Measurements from ENCODE around the gene SPATA3. TPM values are rescaled to one million over a fixed set of nuclear protein-coding genes. Genes with fewer than 3 reads are reported as not detected.

The SPATA3 gene
- total and polyA plus RNA-seq, 2 of the 8 experiments (the other 6 are each of a cell fraction or from before 2014, with no cell fraction given): not detected

DNA sequence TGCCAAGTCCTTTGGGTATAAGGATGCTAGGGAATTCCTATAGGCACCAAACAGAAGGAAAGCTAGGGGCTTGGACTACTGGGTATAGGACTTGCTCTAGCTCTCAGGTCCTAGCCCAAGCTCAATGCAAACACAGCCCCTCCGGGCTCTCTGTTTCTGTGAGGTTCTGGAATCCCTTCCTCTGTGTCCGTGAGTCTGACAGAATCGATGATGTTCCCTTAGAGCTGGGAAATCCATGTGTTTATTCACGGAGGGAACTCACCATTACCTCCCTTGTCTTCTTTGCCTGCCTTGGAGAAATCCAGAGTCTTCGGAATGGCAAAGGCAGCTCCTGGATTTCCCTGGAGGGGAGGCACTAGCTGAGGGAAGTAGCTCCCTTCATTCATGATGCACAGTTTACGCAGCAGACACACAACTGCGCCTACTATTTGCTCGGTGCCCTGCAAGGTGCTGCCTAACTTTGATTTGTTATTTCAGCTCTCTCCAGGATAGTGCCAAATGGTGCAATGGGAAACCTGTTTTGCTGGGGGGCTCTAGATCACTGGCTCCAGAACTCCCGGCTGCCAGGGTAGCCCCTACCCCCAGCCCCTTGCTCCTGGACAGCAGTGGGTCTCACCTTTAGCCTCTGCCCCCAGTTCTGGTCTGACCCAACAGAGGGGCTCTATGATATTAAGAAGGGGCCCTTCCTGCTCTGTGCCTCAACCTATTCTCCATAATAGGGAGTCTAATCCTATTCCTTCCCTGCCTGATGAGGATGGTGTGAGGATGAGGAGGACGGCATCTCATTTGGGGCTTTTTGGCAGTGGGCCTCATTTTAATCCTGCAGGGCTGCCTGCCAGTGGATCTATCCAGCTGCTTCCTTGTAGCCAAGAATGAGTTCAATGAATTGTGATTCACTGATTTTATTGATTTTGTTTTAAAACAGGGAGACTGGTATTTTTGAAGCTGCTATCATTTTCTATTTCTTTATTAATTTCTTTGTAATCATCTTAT is 52.3 kb downstream of the SPATA3 start:
- Histone ChIP-seq H4K8ac (ENCODE audit: extremely low read depth, insufficient read depth, low read length) (no peak overlapping the region), H3K4me2 (ENCODE audit: insufficient read depth in 1 of 2, low read depth in 2 of 2, low read length in 2 of 2) (no peak overlapping the region), H3K27me3 (replicated peaks in 1 of 4; ENCODE audit: control insufficient read depth in 3 of 4, extremely low read depth in 1 of 4, insufficient read depth in 3 of 4, low read length in 3 of 4) (peaks cover 0 to 25% (median 12%) of the 10 kb centered on the region in 4 experiments; a peak in 5 of 7 replicates), H3K27ac (ENCODE audit: low read depth, low read length) (no peak overlapping the region), H2BK120ac (replicated peaks; ENCODE audit: low read depth, low read length) (no peak overlapping the region), H3K14ac (ENCODE audit: insufficient read length) (no peak overlapping the region), H3K4me1 (replicated peaks in 1 of 4; ENCODE audit: control insufficient read depth in 3 of 4, insufficient read depth in 4 of 4, low read length in 3 of 4) (peaks cover 3 to 5% (median 4%) of the 10 kb centered on the region in 4 experiments; a peak in 5 of 7 replicates), H3K56ac (replicated peaks; ENCODE audit: insufficient read length, low read depth, low read length) (no peak overlapping the region), H3K79me2 (ENCODE audit: control insufficient read depth in 1 of 2, insufficient read depth in 2 of 2, low read length in 2 of 2) (no peaks in the 10 kb centered on the region), H4K5ac (ENCODE audit: insufficient read length, low read depth, low read length) (no peak overlapping the region), H3K9ac (replicated peaks in 1 of 4; ENCODE audit: extremely low read depth in 1 of 4, low read depth in 3 of 4, low read length in 3 of 4) (no peak overlapping the region), H2BK12ac (ENCODE audit: low read depth, low read length) (no peak overlapping the region), H3K4ac (replicated peaks; ENCODE audit: insufficient read length, low read depth, low read length) (no peak overlapping the region), H2AK5ac (ENCODE audit: low read depth, low read length) (no peak overlapping the region), H4K91ac (replicated peaks; ENCODE audit: insufficient read length, low read length) (no peak overlapping the region), H3K79me1 (ENCODE audit: low read depth, low read length) (no peaks in the 10 kb centered on the region), H3K9me3 (ENCODE audit: insufficient read depth in 2 of 2, low read depth in 1 of 2, low read length in 1 of 2) (no peaks in the 10 kb centered on the region), H4K20me1 (replicated peaks in 1 of 2; ENCODE audit: control insufficient read depth in 1 of 2, insufficient read depth in 2 of 2, low read length in 2 of 2) (no peaks in the 10 kb centered on the region), H3K23me2 (ENCODE audit: low read depth, low read length) (peaks cover 5% of the 10 kb centered on the region; the same call in 1 of the 2 replicates), H3K36me3 (ENCODE audit: control insufficient read depth in 2 of 4, insufficient read depth in 4 of 4, low read length in 3 of 4) (no peaks in the 10 kb centered on the region), H2BK5ac (ENCODE audit: low read depth, low read length) (no peak overlapping the region), H2BK20ac (ENCODE audit: low read length) (no peak overlapping the region), H3K23ac (ENCODE audit: insufficient read length) (no peak overlapping the region), H3K18ac (ENCODE audit: extremely low read depth, low read length) (no peak overlapping the region), H2AFZ (ENCODE audit: low read length) (no peak overlapping the region), H3K4me3 (ENCODE audit: extremely low read depth in 1 of 4, insufficient read depth in 2 of 4, low read depth in 3 of 4, low read length in 4 of 4) (no peak overlapping the region), H2BK15ac (ENCODE audit: low read length) (no peak overlapping the region)
- no peak for FAIRE-seq
- no peak for DNase-seq (ENCODE audit: low read depth in 1 of 2, low spot score in 2 of 2)
- POLR2A ChIA-PET (ENCODE audit: partially characterized antibody): interaction anchor here (1.0 kb wide), 1 partner anchor 20 kb away, joined by 3 read pairs; no protein-coding TSS in a partner anchor
- CTCF ChIA-PET (ENCODE audit: partially characterized antibody): interaction anchor here (0.6 to 1.8 kb wide), 8 partner anchors 9 to 1997 kb away, joined by 3 to 5 read pairs (median 4); partner anchors contain the start of gene PSMD1
- WGBS, 2 experiments (ENCODE audit: extremely low coverage in 1 of 2, insufficient coverage in 1 of 2, insufficient read length in 1 of 2, insufficient replicate concordance in 2 of 2, low coverage in 1 of 2, low lambda C conversion rate in 2 of 2, missing lambda C conversion rate in 1 of 2): 80% methylated on average over 10 of the region's 10 CpGs; no CpG with 5 or more reads in 1 of the 2 experiments
- TF ChIP-seq YY1 (IDR thresholded peaks at IDR 0.05; ENCODE audit: low read depth, low read length) (no peak), CBX8 (IDR thresholded peaks at IDR 0.05; ENCODE audit: borderline replicate concordance, low read depth, low read length) (no peak), TEAD4 (IDR thresholded peaks at IDR 0.05; ENCODE audit: low read depth, low read length) (no peak), HDAC6 (IDR thresholded peaks at IDR 0.05; ENCODE audit: low read depth, low read length) (no peak)
